Panc1 (cell line): ENCODE data around the gene SMYD5. TPM values are rescaled to one million over a fixed set of nuclear protein-coding genes. Genes with fewer than 3 reads are reported as not detected.

Experiments used
- ATAC-seq: fragments of 200-7000 bp; cut with Tn5 transposase; 2 replicates; pipeline ENCODE4 v1.9.1; 2020; ENCODE audit warnings: mild to moderate bottlenecking, moderate library complexity
- BruUV-seq: library from RNA; stranded (reverse); fragments of 400-500 nt; replicated peaks from 2 replicates; lab custom pipeline; 2021; lab: Mats Ljungman, UMichigan
- CTCF ChIA-PET: fragments of 300-600 bp; sonication (Branson Sonifier 250); formaldehyde crosslinking; loops from one replicate; lab custom pipeline; 2022; ENCODE audit warnings: antibody characterized with exemption; lab: Charles Lee
- POLR2A ChIA-PET: fragments of 300-600 bp; sonication (Branson Sonifier 250); formaldehyde crosslinking; loops from one replicate; lab custom pipeline; 2022; ENCODE audit warnings: antibody characterized with exemption; lab: Charles Lee
- DNase-seq: peaks from one replicate; pipeline ENCODE4 v3.0.0-alpha.2; 2010; ENCODE audit warnings: low read depth, low spot score
- H3K27ac ChIP-seq: 2 replicates; pipeline ENCODE4 v1.5.1; 2011; ENCODE audit warnings: mild to moderate bottlenecking, low read length, inconsistent platforms
- H3K27me3 ChIP-seq: fragments of 200-500 bp; sonication (Bioruptor generic); 2 replicates; pipeline ENCODE4 v1.6.0; 2014; ENCODE audit warnings: low read length, inconsistent platforms; ENCODE audit not compliant: control insufficient read depth, insufficient read depth
- H3K36me3 ChIP-seq: fragments of 200-500 bp; sonication (Bioruptor generic); 2 replicates; pipeline ENCODE4 v1.5.1; 2014; ENCODE audit warnings: inconsistent platforms, mild to moderate bottlenecking, low read length, moderate library complexity; ENCODE audit not compliant: control insufficient read depth, insufficient read depth
- H3K4me1 ChIP-seq: 2 replicates; pipeline ENCODE4 v1.5.1; 2011; ENCODE audit warnings: inconsistent platforms, mild to moderate bottlenecking, low read length, moderate library complexity; ENCODE audit not compliant: control insufficient read depth, insufficient read depth
- H3K4me3 ChIP-seq, 2 experiments: 2 replicates each; pipeline ENCODE4 v1.5.1; 2011 to 2012; ENCODE audit warnings: low read depth in 2 of 2, low read length in 2 of 2, mild to moderate bottlenecking in 2 of 2, inconsistent platforms in 1 of 2, moderate library complexity in 1 of 2
- H3K9me3 ChIP-seq: fragments of 200-500 bp; sonication (Bioruptor generic); 2 replicates; pipeline ENCODE4 v1.5.1; 2014; ENCODE audit warnings: low read depth, mild to moderate bottlenecking, inconsistent platforms, low read length, moderate library complexity; ENCODE audit not compliant: control insufficient read depth, insufficient read depth
- POLR2AphosphoS5 ChIP-seq: IDR thresholded peaks from 2 replicates; pipeline ENCODE4 v1.6.1; 2012; ENCODE audit warnings: mild to moderate bottlenecking, low read depth, low read length, moderate library complexity
- SIN3A ChIP-seq: IDR thresholded peaks from 2 replicates; pipeline ENCODE4 v1.6.1; 2012; ENCODE audit warnings: low read depth, mild to moderate bottlenecking, low read length, moderate library complexity, borderline replicate concordance; ENCODE audit not compliant: insufficient read depth
- TCF7L2 ChIP-seq: IDR thresholded peaks from 2 replicates; pipeline ENCODE4 v1.6.1; 2011; ENCODE audit warnings: mild to moderate bottlenecking, low read depth, low read length, inconsistent platforms
- in situ Hi-C: cut with HindIII; loops from 2 replicates; pipeline ENCODE4 v1.10.0; 2016; ENCODE audit warnings: low sequenced_read_pairs, low pct_unique_long_range_greater_than_20kb
- intact Hi-C: fragments of 100-400 bp; cut with micrococcal nuclease; formaldehyde crosslinking; loops from one replicate; pipeline ENCODE4 v1.10.0; 2022; ENCODE audit not compliant: unreplicated experiment
- total RNA-seq: library from RNA; stranded (reverse); gene quantifications from one replicate; pipeline ENCODE4 v1.2.1, GENCODE V29; 2021; ENCODE audit not compliant: unreplicated experiment
- TF ChIP-seq, protein P1 (sequence below): fragments of 450-650 bp; IDR thresholded peaks from 2 replicates; pipeline ENCODE4 v1.5.1; 2017; ENCODE audit warnings: mild to moderate bottlenecking
- TF ChIP-seq, protein P2 (sequence below), 2 experiments: IDR thresholded peaks; 2 replicates each; pipeline ENCODE4 v1.6.1; 2011 to 2012; ENCODE audit warnings: low read depth in 2 of 2, control low read depth in 1 of 2, low read length in 1 of 2, mild to moderate bottlenecking in 1 of 2, moderate library complexity in 1 of 2; ENCODE audit not compliant: insufficient read depth in 1 of 2

Gene SMYD5
- total RNA-seq, 1 experiment from 2014 or later = 37.6 TPM

DNA sequence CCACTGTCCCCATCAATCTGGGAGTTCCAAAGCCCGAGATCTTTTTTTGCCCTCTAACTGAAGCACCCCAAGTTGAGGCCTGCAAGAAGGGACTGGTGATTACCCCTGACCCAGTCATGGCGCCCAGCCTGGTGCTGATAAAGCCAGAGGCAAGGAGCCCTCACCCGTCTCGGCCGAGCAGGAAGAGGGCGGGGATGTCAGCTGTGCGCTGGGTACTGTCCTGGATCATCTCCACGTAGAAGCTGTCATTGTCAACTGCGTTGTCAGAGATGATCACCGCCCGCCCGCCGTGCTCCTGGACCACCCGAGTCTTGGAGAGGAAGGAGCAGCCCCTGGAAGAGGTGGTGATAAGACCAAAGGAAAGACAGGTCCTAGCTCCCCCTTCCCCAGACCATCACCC is 14.6 kb downstream of the SMYD5 start:
- intact Hi-C loops = no loop called here
- Histone ChIP-seq H3K4me3 (no peak overlapping the region), H3K4me1 (no peaks in the 10 kb centered on the region), H3K27ac (no peak overlapping the region), H3K27me3 (no peaks in the 10 kb centered on the region), H3K9me3 (no peaks in the 10 kb centered on the region), H3K36me3 (peaks cover 2% of the 10 kb centered on the region; the same call in 1 of the 2 replicates)
- DNase-seq (no peak), ATAC-seq (no peak)
- in situ Hi-C loops = no loop called here
- ChIA-PET CTCF (no interaction called here), POLR2A (no interaction called here)
- TF ChIP-seq SIN3A (no peak), TCF7L2 (no peak), POLR2AphosphoS5 (no peak)
- TF ChIP-seq, protein P1, sequence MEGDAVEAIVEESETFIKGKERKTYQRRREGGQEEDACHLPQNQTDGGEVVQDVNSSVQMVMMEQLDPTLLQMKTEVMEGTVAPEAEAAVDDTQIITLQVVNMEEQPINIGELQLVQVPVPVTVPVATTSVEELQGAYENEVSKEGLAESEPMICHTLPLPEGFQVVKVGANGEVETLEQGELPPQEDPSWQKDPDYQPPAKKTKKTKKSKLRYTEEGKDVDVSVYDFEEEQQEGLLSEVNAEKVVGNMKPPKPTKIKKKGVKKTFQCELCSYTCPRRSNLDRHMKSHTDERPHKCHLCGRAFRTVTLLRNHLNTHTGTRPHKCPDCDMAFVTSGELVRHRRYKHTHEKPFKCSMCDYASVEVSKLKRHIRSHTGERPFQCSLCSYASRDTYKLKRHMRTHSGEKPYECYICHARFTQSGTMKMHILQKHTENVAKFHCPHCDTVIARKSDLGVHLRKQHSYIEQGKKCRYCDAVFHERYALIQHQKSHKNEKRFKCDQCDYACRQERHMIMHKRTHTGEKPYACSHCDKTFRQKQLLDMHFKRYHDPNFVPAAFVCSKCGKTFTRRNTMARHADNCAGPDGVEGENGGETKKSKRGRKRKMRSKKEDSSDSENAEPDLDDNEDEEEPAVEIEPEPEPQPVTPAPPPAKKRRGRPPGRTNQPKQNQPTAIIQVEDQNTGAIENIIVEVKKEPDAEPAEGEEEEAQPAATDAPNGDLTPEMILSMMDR = no peak
- TF ChIP-seq, protein P2, sequence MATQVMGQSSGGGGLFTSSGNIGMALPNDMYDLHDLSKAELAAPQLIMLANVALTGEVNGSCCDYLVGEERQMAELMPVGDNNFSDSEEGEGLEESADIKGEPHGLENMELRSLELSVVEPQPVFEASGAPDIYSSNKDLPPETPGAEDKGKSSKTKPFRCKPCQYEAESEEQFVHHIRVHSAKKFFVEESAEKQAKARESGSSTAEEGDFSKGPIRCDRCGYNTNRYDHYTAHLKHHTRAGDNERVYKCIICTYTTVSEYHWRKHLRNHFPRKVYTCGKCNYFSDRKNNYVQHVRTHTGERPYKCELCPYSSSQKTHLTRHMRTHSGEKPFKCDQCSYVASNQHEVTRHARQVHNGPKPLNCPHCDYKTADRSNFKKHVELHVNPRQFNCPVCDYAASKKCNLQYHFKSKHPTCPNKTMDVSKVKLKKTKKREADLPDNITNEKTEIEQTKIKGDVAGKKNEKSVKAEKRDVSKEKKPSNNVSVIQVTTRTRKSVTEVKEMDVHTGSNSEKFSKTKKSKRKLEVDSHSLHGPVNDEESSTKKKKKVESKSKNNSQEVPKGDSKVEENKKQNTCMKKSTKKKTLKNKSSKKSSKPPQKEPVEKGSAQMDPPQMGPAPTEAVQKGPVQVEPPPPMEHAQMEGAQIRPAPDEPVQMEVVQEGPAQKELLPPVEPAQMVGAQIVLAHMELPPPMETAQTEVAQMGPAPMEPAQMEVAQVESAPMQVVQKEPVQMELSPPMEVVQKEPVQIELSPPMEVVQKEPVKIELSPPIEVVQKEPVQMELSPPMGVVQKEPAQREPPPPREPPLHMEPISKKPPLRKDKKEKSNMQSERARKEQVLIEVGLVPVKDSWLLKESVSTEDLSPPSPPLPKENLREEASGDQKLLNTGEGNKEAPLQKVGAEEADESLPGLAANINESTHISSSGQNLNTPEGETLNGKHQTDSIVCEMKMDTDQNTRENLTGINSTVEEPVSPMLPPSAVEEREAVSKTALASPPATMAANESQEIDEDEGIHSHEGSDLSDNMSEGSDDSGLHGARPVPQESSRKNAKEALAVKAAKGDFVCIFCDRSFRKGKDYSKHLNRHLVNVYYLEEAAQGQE (IDR thresholded peaks at IDR 0.05; ENCODE audit: insufficient read depth in 1 of 2, low read depth in 2 of 2, low read length in 1 of 2) = no peak
- no TSS peak for BruUV-seq

DNA sequence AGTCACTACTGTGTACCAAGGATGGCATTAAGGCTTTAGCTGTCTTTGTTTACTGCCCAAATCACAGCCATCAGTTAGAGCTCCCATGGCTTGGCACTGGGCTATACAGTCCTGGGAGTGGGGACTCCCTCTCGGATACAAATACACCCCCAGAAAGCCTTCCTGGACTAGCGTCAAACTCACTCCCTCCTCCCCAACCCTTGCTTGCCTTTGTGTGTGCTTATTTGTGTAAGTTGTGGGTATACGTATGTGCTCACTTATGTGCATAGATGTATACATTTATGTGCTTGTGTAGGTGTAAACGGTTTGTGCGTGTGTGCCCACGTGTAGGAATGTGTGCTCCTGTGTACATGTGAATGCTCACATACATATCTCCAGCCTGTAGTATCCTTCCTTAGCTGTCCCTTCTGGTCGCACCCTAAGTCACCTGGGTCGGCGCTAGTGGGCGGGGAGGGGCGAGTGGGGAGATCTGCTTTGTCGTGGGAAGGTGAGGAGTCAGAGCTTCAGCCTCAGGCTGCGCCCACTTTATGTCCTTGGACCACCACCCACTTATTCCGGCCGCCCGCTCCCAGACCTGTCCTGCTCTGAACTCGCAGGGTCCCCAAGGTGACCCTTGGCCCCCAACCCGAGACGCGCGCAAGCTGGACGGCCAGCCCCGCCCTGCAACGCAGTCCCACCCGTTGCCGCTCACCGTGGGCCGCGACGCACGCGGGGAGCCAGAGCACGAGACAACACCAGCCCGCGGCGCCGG is 18.5 kb downstream of the SMYD5 start:
- Histone ChIP-seq H3K27me3 (no peaks in the 10 kb centered on the region), H3K36me3 (peaks cover 10% of the 10 kb centered on the region; the same call in 1 of the 2 replicates), H3K4me1 (peaks cover 22% of the 10 kb centered on the region), H3K9me3 (no peaks in the 10 kb centered on the region), H3K4me3 (peak overlapping the region; percentile 72 to 88), H3K27ac (peak overlapping the region; percentile 5; the same call in 1 of the 2 replicates)
- intact Hi-C loops = no loop called here
- peak; percentile 22; the same call in 1 of the 2 replicates for ATAC-seq
- ChIA-PET POLR2A (interaction anchor here (0.7 to 1.1 kb wide), 4 partner anchors 18 to 119 kb away, joined by 4 to 10 read pairs (median 6); no protein-coding TSS in a partner anchor), CTCF (interaction anchor here (0.6 to 1.9 kb wide), 2 partner anchors 20 to 69 kb away, joined by 8 to 14 read pairs; no protein-coding TSS in a partner anchor)
- DNase-seq = no peak
- TF ChIP-seq SIN3A (peak; percentile 85; the same call in 1 of the 2 replicates), TCF7L2 (no peak)
- no TSS peak for BruUV-seq
- in situ Hi-C loops = loop anchor here (10.0 kb wide), 1 partner anchor 62 kb away; the partner anchor contains the start of gene EGR4
